ENCODE results near the gene TAGLN2. TPM values are rescaled to one million over a fixed set of nuclear protein-coding genes. Genes with fewer than 3 reads are reported as not detected.

The TAGLN2 gene
- total and polyA plus RNA-seq, 10 of the 15 experiments (the other 5 are each of a cell fraction or from before 2014, with no cell fraction given): 155 to 611 (median 363) TPM

DNA sequence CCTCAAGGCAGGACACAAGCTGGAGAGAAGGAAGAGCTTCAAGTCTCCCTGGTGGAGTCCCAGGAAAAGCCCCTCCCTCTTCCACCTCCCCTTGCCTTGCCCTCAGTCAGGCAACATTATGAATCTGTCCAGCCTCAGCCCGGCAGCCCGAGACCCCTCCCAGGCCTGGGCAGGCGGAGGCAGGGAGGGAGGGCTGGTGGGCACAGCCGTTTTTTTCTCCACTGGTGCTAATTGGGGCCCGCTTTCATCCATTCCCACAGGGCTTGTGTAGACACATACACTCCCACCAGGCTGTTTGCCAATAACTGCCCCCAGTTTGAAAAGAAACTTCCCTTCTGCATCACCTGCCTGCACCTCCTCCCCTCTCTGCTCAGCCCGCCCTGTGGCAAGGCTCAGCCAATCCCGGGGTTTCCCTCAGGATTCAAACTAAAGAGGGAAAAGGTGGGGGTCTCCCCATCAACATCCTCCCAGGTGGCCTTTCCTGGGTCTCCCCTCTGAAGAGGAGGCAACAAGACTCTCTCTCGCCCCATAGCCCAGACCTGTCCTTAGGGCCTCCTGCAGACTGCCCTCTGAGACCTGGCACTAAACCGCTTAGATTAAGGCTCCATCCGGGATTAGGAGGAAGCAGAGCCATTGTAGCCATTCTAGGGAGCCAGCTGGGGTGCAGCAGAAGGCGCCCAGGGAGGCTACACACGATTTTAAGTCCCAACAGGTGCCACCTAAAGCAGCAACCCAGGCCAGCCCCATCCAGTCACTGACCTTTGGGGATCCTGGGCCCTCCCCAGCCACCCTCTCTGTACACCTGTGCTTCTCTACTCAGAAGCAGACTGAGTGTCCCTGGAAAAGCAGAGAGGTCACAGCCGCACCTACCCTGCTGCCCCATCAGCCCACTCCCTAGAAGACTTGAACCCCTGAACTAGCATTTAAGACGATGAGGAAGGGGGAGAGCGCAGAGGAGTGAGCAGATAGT lies 16.6 kb upstream of the TAGLN2 start:
- no peaks in the 10 kb centered on the region for H4K20me1 ChIP-seq (ENCODE audit: control insufficient read depth, insufficient read depth)
- ATAC-seq (no peak), FAIRE-seq (no peak), DNase-seq (ENCODE audit: low read depth, low spot score) (no peak)
- intact Hi-C loops (cut with micrococcal nuclease; ENCODE audit: unreplicated experiment) (no loop called here), in situ Hi-C loops (cut with MboI) (no loop called here)
- CTCF ChIA-PET: interaction anchor here (1.2 to 22.4 kb wide), 2 partner anchors 13 to 62 kb away, joined by 3 to 422 read pairs; no protein-coding TSS in a partner anchor
- 42% methylated on average over 12 of the region's 15 CpGs for WGBS (ENCODE audit: insufficient coverage, insufficient replicate concordance, low lambda C conversion rate, missing lambda C conversion rate)
- no peak overlapping the region for H3K4me3 ChIP-seq
- no peak overlapping the region for H2AFZ ChIP-seq (ENCODE audit: control insufficient read depth, low read depth, low read length)
- no peak overlapping the region for H3K4me2 ChIP-seq (ENCODE audit: control insufficient read depth, insufficient read depth)
- H3K36me3 ChIP-seq (ENCODE audit: control insufficient read depth in 2 of 2, insufficient read depth in 2 of 2, low read length in 1 of 2): no peaks in the 10 kb centered on the region
- TF ChIP-seq CREM (IDR thresholded peaks at IDR 0.05; ENCODE audit: low read depth): no peak
- TF ChIP-seq, protein P1, sequence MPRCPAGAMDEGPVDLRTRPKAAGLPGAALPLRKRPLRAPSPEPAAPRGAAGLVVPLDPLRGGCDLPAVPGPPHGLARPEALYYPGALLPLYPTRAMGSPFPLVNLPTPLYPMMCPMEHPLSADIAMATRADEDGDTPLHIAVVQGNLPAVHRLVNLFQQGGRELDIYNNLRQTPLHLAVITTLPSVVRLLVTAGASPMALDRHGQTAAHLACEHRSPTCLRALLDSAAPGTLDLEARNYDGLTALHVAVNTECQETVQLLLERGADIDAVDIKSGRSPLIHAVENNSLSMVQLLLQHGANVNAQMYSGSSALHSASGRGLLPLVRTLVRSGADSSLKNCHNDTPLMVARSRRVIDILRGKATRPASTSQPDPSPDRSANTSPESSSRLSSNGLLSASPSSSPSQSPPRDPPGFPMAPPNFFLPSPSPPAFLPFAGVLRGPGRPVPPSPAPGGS (IDR thresholded peaks at IDR 0.05; ENCODE audit: borderline replicate concordance, insufficient read depth, low read depth, low read length, poor library complexity, severe bottlenecking): no peak
- TF ChIP-seq JUNB (IDR thresholded peaks at IDR 0.05): no peak
- no peak for TF ChIP-seq ZNF274 (IDR thresholded peaks at IDR 0.05; ENCODE audit: insufficient read depth, insufficient read length)
- no peak for TF ChIP-seq STAT1 (conservative IDR thresholded peaks at IDR 0.05)
- no peak for TF ChIP-seq JUND (IDR thresholded peaks at IDR 0.05; ENCODE audit: low read depth, low read length)
- TF ChIP-seq TAF1 (IDR thresholded peaks at IDR 0.05; ENCODE audit: borderline replicate concordance, low read depth, low read length): no peak
- TF ChIP-seq, protein P2, sequence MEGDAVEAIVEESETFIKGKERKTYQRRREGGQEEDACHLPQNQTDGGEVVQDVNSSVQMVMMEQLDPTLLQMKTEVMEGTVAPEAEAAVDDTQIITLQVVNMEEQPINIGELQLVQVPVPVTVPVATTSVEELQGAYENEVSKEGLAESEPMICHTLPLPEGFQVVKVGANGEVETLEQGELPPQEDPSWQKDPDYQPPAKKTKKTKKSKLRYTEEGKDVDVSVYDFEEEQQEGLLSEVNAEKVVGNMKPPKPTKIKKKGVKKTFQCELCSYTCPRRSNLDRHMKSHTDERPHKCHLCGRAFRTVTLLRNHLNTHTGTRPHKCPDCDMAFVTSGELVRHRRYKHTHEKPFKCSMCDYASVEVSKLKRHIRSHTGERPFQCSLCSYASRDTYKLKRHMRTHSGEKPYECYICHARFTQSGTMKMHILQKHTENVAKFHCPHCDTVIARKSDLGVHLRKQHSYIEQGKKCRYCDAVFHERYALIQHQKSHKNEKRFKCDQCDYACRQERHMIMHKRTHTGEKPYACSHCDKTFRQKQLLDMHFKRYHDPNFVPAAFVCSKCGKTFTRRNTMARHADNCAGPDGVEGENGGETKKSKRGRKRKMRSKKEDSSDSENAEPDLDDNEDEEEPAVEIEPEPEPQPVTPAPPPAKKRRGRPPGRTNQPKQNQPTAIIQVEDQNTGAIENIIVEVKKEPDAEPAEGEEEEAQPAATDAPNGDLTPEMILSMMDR (IDR thresholded peaks at IDR 0.05 in 2 of 3, conservative IDR thresholded peaks at IDR 0.05 in 1 of 3; ENCODE audit: control insufficient read depth in 2 of 3, extremely low read depth in 1 of 3, insufficient read depth in 1 of 3, low read depth in 3 of 3, low read length in 3 of 3): no peak
- TF ChIP-seq CBX3 (IDR thresholded peaks at IDR 0.05; ENCODE audit: borderline replicate concordance, low read depth): no peak
- no peak for TF ChIP-seq NR2F1 (conservative IDR thresholded peaks at IDR 0.05)
- TF ChIP-seq KLF5 (IDR thresholded peaks at IDR 0.05; ENCODE audit: partially characterized antibody): no peak
- no peak for TF ChIP-seq CHD4 (IDR thresholded peaks at IDR 0.05)
- no peak for TF ChIP-seq CREB1 (IDR thresholded peaks at IDR 0.05; ENCODE audit: low read depth)
- TF ChIP-seq IRF4 (IDR thresholded peaks at IDR 0.05; ENCODE audit: low read depth, low read length): no peak
- no peak for TF ChIP-seq RELA (IDR thresholded peaks at IDR 0.05; ENCODE audit: borderline replicate concordance, partially characterized antibody)
- TF ChIP-seq, protein P3, sequence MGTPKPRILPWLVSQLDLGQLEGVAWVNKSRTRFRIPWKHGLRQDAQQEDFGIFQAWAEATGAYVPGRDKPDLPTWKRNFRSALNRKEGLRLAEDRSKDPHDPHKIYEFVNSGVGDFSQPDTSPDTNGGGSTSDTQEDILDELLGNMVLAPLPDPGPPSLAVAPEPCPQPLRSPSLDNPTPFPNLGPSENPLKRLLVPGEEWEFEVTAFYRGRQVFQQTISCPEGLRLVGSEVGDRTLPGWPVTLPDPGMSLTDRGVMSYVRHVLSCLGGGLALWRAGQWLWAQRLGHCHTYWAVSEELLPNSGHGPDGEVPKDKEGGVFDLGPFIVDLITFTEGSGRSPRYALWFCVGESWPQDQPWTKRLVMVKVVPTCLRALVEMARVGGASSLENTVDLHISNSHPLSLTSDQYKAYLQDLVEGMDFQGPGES (IDR thresholded peaks at IDR 0.05): no peak
- no peak for TF ChIP-seq NR2C1 (IDR thresholded peaks at IDR 0.05)
- H3K9ac ChIP-seq (ENCODE audit: control insufficient read depth, insufficient read depth, low read length): no peak overlapping the region
- RAD21 ChIA-PET (ENCODE audit: unreplicated experiment): interaction anchor here (12.4 kb wide), 1 partner anchor 66 kb away, joined by 113 read pairs; no protein-coding TSS in a partner anchor
- BruUV-seq (replicated peaks): no TSS peak
- no peaks in the 10 kb centered on the region for H3K9me3 ChIP-seq (replicated peaks; ENCODE audit: control insufficient read depth, insufficient read depth, low read length)
- POLR2A ChIA-PET: no interaction called here
- H3K4me1 ChIP-seq (ENCODE audit: control insufficient read depth, insufficient read depth, low read length): peaks cover 15% of the 10 kb centered on the region
- H3K27ac ChIP-seq (ENCODE audit: control insufficient read depth, insufficient read depth): no peak overlapping the region
- H3K27me3 ChIP-seq (replicated peaks in 1 of 2; ENCODE audit: control insufficient read depth in 2 of 2, insufficient read depth in 2 of 2, low read length in 1 of 2): peaks cover 6 to 26% of the 10 kb centered on the region in 2 experiments
- SMC1A ChIA-PET (ENCODE audit: uncharacterized antibody, unreplicated experiment): interaction anchor here (0.5 to 1.3 kb wide), 2 partner anchors 64 to 1788 kb away, joined by 3 to 6 read pairs; no protein-coding TSS in a partner anchor
- no peaks in the 10 kb centered on the region for H3K79me2 ChIP-seq (ENCODE audit: control insufficient read depth, insufficient read depth, low read length)

Data from GM12878 (cell line).